ENCODE results near the gene TBC1D3E.
"Not testable (repeated sequence)": the region's sequence is repeated elsewhere in the genome, so short reads cannot be mapped to it uniquely, and the experiment has no call there.

Gene TBC1D3E

GRCh38 chr17:38127651-38128050, at the start of gene TBC1D3E:
TSS of gene TBC1D3E (plus strand) at chr17:38127951. CDS start at chr17:38129496, 1,545 bp downstream.
- H3K9me3 ChIP-seq (ENCODE audit: severe bottlenecking); H3K36me3 ChIP-seq (ENCODE audit: low read depth); H3K4me1 ChIP-seq (ENCODE audit: insufficient read depth, poor library complexity, severe bottlenecking); H3K27me3 ChIP-seq (ENCODE audit: insufficient read depth, poor library complexity, severe bottlenecking); H3K4me3 ChIP-seq (ENCODE audit: severe bottlenecking); DNase-seq (ENCODE audit: low spot score); ATAC-seq (ENCODE audit: low read depth); H3K27ac ChIP-seq (ENCODE audit: poor library complexity, severe bottlenecking): not testable (repeated sequence)

GRCh38 chr17:38087344-38087743, 40.4 kb upstream of the TBC1D3E start:
- H3K4me3 ChIP-seq (ENCODE audit: severe bottlenecking); DNase-seq (ENCODE audit: low spot score); H3K27ac ChIP-seq (ENCODE audit: poor library complexity, severe bottlenecking); H3K9me3 ChIP-seq (ENCODE audit: severe bottlenecking); H3K4me1 ChIP-seq (ENCODE audit: insufficient read depth, poor library complexity, severe bottlenecking); H3K36me3 ChIP-seq (ENCODE audit: low read depth); H3K27me3 ChIP-seq (ENCODE audit: insufficient read depth, poor library complexity, severe bottlenecking): not testable (repeated sequence)
- peak; percentile 99 for ATAC-seq (ENCODE audit: low read depth)

- not testable (repeated sequence) for H3K9me3 ChIP-seq (ENCODE audit: severe bottlenecking); H3K27me3 ChIP-seq (ENCODE audit: insufficient read depth, poor library complexity, severe bottlenecking); DNase-seq (ENCODE audit: low spot score); H3K27ac ChIP-seq (ENCODE audit: poor library complexity, severe bottlenecking); H3K36me3 ChIP-seq (ENCODE audit: low read depth); H3K4me3 ChIP-seq (ENCODE audit: severe bottlenecking); H3K4me1 ChIP-seq (ENCODE audit: insufficient read depth, poor library complexity, severe bottlenecking); ATAC-seq (ENCODE audit: low read depth)
These were observed 39.6 kb upstream of the TBC1D3E start for GRCh38 chr17:38088120-38088519.

GRCh38 chr17:38094059-38094694, 33.6 kb upstream of the TBC1D3E start:
- not testable (repeated sequence) for H3K27me3 ChIP-seq (ENCODE audit: insufficient read depth, poor library complexity, severe bottlenecking); H3K36me3 ChIP-seq (ENCODE audit: low read depth); H3K4me3 ChIP-seq (ENCODE audit: severe bottlenecking); H3K27ac ChIP-seq (ENCODE audit: poor library complexity, severe bottlenecking); DNase-seq (ENCODE audit: low spot score); H3K4me1 ChIP-seq (ENCODE audit: insufficient read depth, poor library complexity, severe bottlenecking); H3K9me3 ChIP-seq (ENCODE audit: severe bottlenecking); ATAC-seq (ENCODE audit: low read depth)

GRCh38 chr17:38099262-38099661, 28.5 kb upstream of the TBC1D3E start:
- not testable (repeated sequence) for H3K36me3 ChIP-seq (ENCODE audit: low read depth); DNase-seq (ENCODE audit: low spot score); H3K4me3 ChIP-seq (ENCODE audit: severe bottlenecking); H3K27ac ChIP-seq (ENCODE audit: poor library complexity, severe bottlenecking); H3K27me3 ChIP-seq (ENCODE audit: insufficient read depth, poor library complexity, severe bottlenecking); H3K9me3 ChIP-seq (ENCODE audit: severe bottlenecking); H3K4me1 ChIP-seq (ENCODE audit: insufficient read depth, poor library complexity, severe bottlenecking)
- 0 out of 3 replicates have a peak, but pooled peaks have one; percentile 33 for ATAC-seq (ENCODE audit: low read depth)

GRCh38 chr17:38119829-38120228, 7.9 kb upstream of the TBC1D3E start:
- H3K9me3 ChIP-seq (ENCODE audit: severe bottlenecking); H3K27ac ChIP-seq (ENCODE audit: poor library complexity, severe bottlenecking); H3K36me3 ChIP-seq (ENCODE audit: low read depth); H3K4me3 ChIP-seq (ENCODE audit: severe bottlenecking); ATAC-seq (ENCODE audit: low read depth); H3K27me3 ChIP-seq (ENCODE audit: insufficient read depth, poor library complexity, severe bottlenecking); H3K4me1 ChIP-seq (ENCODE audit: insufficient read depth, poor library complexity, severe bottlenecking); DNase-seq (ENCODE audit: low spot score): not testable (repeated sequence)

GRCh38 chr17:38134860-38135259, 7.1 kb downstream of the TBC1D3E start:
- not testable (repeated sequence) for H3K27me3 ChIP-seq (ENCODE audit: insufficient read depth, poor library complexity, severe bottlenecking); ATAC-seq (ENCODE audit: low read depth); H3K9me3 ChIP-seq (ENCODE audit: severe bottlenecking); H3K27ac ChIP-seq (ENCODE audit: poor library complexity, severe bottlenecking); H3K4me3 ChIP-seq (ENCODE audit: severe bottlenecking); H3K36me3 ChIP-seq (ENCODE audit: low read depth); H3K4me1 ChIP-seq (ENCODE audit: insufficient read depth, poor library complexity, severe bottlenecking)
- DNase-seq (ENCODE audit: low spot score) = peak; percentile 12
